HepG2 (cell line): ENCODE measurements around the gene COL27A1. TPM values are rescaled to one million over a fixed set of nuclear protein-coding genes. Genes with fewer than 3 reads are reported as not detected.
A peak's percentile ranks its signal among the peaks of the same experiment; 100 is the strongest.

Experiments used
- DMTF1 ChIP-seq: sonication (generic); formaldehyde crosslinking; IDR thresholded peaks from 2 replicates; pipeline ENCODE4 v1.4.0; 2020; ENCODE audit warnings: mild to moderate bottlenecking, missing genetic modification reagents
- HNRNPUL1 ChIP-seq: fragments of 200-400 bp; formaldehyde crosslinking; IDR thresholded peaks from 2 replicates; pipeline ENCODE4 v1.6.1; 2017; ENCODE audit warnings: low read depth, mild to moderate bottlenecking, low read length, moderate library complexity
- HOMEZ ChIP-seq: IDR thresholded peaks from 2 replicates; pipeline ENCODE4 v1.6.1; 2016; ENCODE audit warnings: low read depth
- KDM1A ChIP-seq: IDR thresholded peaks from 2 replicates; pipeline ENCODE4 v1.6.1; 2016; ENCODE audit warnings: missing compliant biosample characterization
- KDM2A ChIP-seq: sonication (generic); formaldehyde crosslinking; IDR thresholded peaks from 2 replicates; pipeline ENCODE4 v1.4.0; 2020; ENCODE audit warnings: low read depth, missing genetic modification reagents, borderline replicate concordance
- NAIF1 ChIP-seq: sonication (generic); formaldehyde crosslinking; IDR thresholded peaks from 2 replicates; pipeline ENCODE4 v1.5.0; 2020; ENCODE audit warnings: mild to moderate bottlenecking, missing genetic modification reagents, borderline replicate concordance
- NFE2 ChIP-seq: sonication (generic); formaldehyde crosslinking; IDR thresholded peaks from 2 replicates; pipeline ENCODE4 v1.4.0; 2020; ENCODE audit warnings: missing genetic modification reagents
- PRDM10 ChIP-seq: sonication (generic); formaldehyde crosslinking; IDR thresholded peaks from 2 replicates; pipeline ENCODE4 v1.4.0; 2020; ENCODE audit warnings: low read depth, missing genetic modification reagents
- RNF2 ChIP-seq: fragments of 450-650 bp; conservative IDR thresholded peaks from 2 replicates; pipeline ENCODE4 v1.6.1; 2016; ENCODE audit warnings: low read depth
- RXRB ChIP-seq: IDR thresholded peaks from 2 replicates; pipeline ENCODE4 v1.6.1; 2016; ENCODE audit warnings: borderline replicate concordance, missing genetic modification reagents, missing compliant biosample characterization
- SALL1 ChIP-seq: sonication (generic); formaldehyde crosslinking; IDR thresholded peaks from 2 replicates; pipeline ENCODE4 v1.8.0; 2022; ENCODE audit warnings: mild to moderate bottlenecking, missing genetic modification reagents
- ZNF317 ChIP-seq: sonication (generic); formaldehyde crosslinking; IDR thresholded peaks from 2 replicates; pipeline ENCODE4 v1.5.0; 2020; ENCODE audit warnings: mild to moderate bottlenecking, missing genetic modification reagents
- ZNF484 ChIP-seq: sonication (generic); formaldehyde crosslinking; IDR thresholded peaks from 2 replicates; pipeline ENCODE4 v1.5.1; 2020; ENCODE audit warnings: mild to moderate bottlenecking, low read depth, missing genetic modification reagents, borderline replicate concordance
- ZNF564 ChIP-seq: sonication (generic); formaldehyde crosslinking; IDR thresholded peaks from 2 replicates; pipeline ENCODE4 v1.8.1; 2023; ENCODE audit warnings: mild to moderate bottlenecking, missing genetic modification reagents
- ZNF577 ChIP-seq: sonication (generic); formaldehyde crosslinking; IDR thresholded peaks from 2 replicates; pipeline ENCODE4 v1.4.0; 2020; ENCODE audit warnings: mild to moderate bottlenecking, low read depth, missing genetic modification reagents, borderline replicate concordance
- ZNF616 ChIP-seq: sonication (generic); formaldehyde crosslinking; IDR thresholded peaks from 2 replicates; pipeline ENCODE4 v1.5.0; 2020; ENCODE audit warnings: low read depth, mild to moderate bottlenecking, missing genetic modification reagents
- ZNF737 ChIP-seq: sonication (generic); formaldehyde crosslinking; IDR thresholded peaks from 2 replicates; pipeline ENCODE4 v1.5.0; 2020; ENCODE audit warnings: missing genetic modification reagents, mild to moderate bottlenecking, borderline replicate concordance
- ZSCAN9 ChIP-seq: IDR thresholded peaks from 2 replicates; pipeline ENCODE4 v1.6.1; 2016; ENCODE audit warnings: borderline replicate concordance
- polyA plus RNA-seq, 8 experiments: library from polyadenylated mRNA; depleted of rRNA in 3 of 8; stranded (reverse) in 7 of 8; unstranded in 1 of 8; fragments of >200 nt; fragmentation: Illumina TruSeq in 4 of 8; extraction: Trizol in 4 of 8; gene quantifications; 2 replicates each; pipeline versions ENCODE4 v1.2.1 to v1.2.3, GENCODE V29; 2011 to 2016; ENCODE audit warnings: low read depth in 4 of 8, missing spikeins in 1 of 8, mixed read lengths in 1 of 8; ENCODE audit not compliant: insufficient read depth in 1 of 8
- total RNA-seq, 5 experiments: library from RNA; depleted of rRNA; stranded (reverse); fragments of >200 nt; fragmentation: Illumina TruSeq; extraction: Trizol; gene quantifications; 2 replicates each; pipeline ENCODE4 v1.2.3, GENCODE V29; 2016; ENCODE audit warnings: low read depth in 1 of 5
- TF ChIP-seq, protein P1 (sequence below): IDR thresholded peaks from 2 replicates; pipeline ENCODE4 v1.6.1; 2018; ENCODE audit warnings: missing genetic modification reagents, mild to moderate bottlenecking, missing compliant biosample characterization
- TF ChIP-seq, protein P2 (sequence below): sonication (generic); formaldehyde crosslinking; IDR thresholded peaks from 2 replicates; pipeline ENCODE4 v1.5.0; 2020; ENCODE audit warnings: missing genetic modification reagents

Gene COL27A1
- total and polyA plus RNA-seq, 2 of the 13 experiments (the other 11 are each of a cell fraction or from before 2014, with no cell fraction given) = 71.3 to 89.1 TPM

GRCh38 chr9:114141553-114142402 lies 13.6 kb upstream of the COL27A1 start (continued):
- TF ChIP-seq ZNF616 (CRISPR knock-in tag) = no peak
- TF ChIP-seq NAIF1 = no peak
- TF ChIP-seq ZNF564 = no peak
- TF ChIP-seq, protein P1, sequence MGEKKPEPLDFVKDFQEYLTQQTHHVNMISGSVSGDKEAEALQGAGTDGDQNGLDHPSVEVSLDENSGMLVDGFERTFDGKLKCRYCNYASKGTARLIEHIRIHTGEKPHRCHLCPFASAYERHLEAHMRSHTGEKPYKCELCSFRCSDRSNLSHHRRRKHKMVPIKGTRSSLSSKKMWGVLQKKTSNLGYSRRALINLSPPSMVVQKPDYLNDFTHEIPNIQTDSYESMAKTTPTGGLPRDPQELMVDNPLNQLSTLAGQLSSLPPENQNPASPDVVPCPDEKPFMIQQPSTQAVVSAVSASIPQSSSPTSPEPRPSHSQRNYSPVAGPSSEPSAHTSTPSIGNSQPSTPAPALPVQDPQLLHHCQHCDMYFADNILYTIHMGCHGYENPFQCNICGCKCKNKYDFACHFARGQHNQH = no peak
- TF ChIP-seq KDM2A (CRISPR knock-in tag) = no peak
- TF ChIP-seq HNRNPUL1 = no peak
- TF ChIP-seq RNF2 = no peak
- TF ChIP-seq PRDM10 (CRISPR knock-in tag) = no peak
- TF ChIP-seq ZNF577 (CRISPR knock-in tag) = no peak
- TF ChIP-seq NFE2 (CRISPR knock-in tag) = no peak
- TF ChIP-seq, protein P2, sequence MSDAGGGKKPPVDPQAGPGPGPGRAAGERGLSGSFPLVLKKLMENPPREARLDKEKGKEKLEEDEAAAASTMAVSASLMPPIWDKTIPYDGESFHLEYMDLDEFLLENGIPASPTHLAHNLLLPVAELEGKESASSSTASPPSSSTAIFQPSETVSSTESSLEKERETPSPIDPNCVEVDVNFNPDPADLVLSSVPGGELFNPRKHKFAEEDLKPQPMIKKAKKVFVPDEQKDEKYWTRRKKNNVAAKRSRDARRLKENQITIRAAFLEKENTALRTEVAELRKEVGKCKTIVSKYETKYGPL (CRISPR knock-in tag) = no peak
- no peak for TF ChIP-seq HOMEZ (CRISPR knock-in tag)
- TF ChIP-seq ZNF317 (CRISPR knock-in tag) = no peak
- TF ChIP-seq ZNF484 = no peak
- TF ChIP-seq RXRB (CRISPR knock-in tag) = peak; percentile 30; the same call in 1 of the 2 replicates
- no peak for TF ChIP-seq KDM1A (CRISPR knock-in tag)
- TF ChIP-seq ZSCAN9 (CRISPR knock-in tag) = no peak
- peak; percentile 63 for TF ChIP-seq SALL1 (CRISPR knock-in tag)
- TF ChIP-seq DMTF1 (CRISPR knock-in tag) = no peak
- no peak for TF ChIP-seq ZNF737
